HG03442 (cell line): ENCODE data around the gene FNIP2.
"Not testable (repeated sequence)": the region's sequence is repeated elsewhere in the genome, so short reads cannot be mapped to it uniquely, and the experiment has no call there.

ENCODE experiments used
- ATAC-seq: cut with Tn5 transposase; IDR thresholded peaks from one replicate; pipeline ENCODE4 v1.9.1; 2021; ENCODE audit warnings: mild to moderate bottlenecking, moderate library complexity; ENCODE audit not compliant: unreplicated experiment

The FNIP2 gene

DNA sequence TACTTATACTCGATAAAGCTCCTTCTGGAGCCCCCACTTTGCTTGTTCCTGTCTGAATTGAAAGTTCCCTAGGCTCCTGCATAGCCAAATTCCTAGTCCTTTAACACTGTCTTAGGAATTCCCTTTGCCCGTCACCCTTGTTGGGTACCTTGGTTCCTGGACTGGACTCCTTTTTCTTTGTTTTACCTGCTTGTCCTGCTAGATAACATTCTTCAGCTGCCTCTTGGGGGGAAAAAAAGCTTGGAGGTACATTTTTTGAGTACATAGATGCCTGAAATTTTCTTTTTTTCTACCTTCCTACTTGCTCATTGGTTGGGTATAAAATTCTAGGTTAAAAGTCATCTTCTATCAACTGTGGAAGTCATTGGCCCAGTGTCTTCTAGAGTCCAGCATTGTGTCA lies 179.2 kb downstream of the FNIP2 start:
- no peak for ATAC-seq

DNA sequence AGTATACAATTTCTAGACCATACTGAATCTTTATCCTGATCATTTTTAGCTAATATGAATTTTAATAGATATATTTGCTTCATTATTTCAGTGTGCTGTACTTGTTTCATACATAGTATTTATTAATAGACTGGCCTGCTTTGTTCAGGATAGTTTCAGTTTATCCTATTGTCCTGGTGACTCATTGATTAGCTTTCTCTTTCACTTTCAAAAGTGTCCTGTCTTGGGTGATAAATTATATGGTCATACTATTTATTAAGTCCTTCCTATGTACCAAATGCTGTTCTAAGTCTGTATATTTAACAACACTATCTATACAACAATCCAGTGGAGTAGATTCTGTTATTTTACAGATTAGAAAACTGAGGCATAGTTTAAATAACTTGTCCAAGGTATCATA lies 180.3 kb downstream of the FNIP2 start:
- ATAC-seq: no peak

DNA sequence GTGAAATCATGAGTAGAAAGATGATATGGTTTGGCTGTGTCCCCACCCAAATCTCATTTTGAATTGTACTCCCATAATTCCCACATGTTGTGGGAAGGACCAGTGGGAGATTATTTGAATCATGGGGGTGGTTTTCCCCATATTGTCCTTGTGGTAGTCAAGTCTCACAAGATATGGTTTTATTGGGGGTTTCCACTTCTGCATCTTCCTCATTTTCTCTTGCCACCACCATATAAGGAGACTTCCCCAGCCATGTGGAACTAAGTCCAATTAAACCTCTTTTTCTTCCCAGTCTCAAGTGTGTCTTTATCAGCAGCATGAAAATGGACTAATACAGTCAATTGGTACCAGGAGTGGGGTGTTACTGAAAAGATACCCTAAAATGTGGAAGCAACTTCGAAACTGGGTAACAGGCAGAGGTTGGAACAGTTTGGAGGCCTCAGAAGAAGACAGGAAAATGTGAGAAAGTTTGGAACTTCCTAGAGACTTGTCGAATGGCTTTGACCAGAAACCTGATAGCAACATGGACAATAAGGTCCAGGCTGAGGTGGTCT lies 183.5 kb downstream of the FNIP2 start:
- not testable (repeated sequence) for ATAC-seq

DNA sequence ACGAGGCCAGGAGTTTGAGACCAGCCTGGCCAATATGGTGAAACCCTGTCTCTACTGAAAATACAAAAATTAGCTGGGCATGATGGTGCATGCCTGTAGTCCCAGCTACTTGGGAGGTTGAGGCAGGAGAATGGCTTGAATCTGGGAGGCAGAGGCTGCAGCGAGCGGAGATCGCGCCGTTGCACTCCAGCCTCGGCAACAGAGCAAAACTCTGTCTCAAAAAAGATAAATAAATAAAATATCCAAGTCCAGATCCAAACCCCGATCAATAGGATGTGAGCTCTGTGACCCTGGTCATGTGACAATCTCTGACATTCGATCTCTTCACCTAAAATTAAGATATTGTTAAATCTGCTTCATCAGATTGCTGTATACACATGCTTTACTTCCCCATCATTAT lies 187.5 kb downstream of the FNIP2 start:
- ATAC-seq: not testable (repeated sequence)

DNA sequence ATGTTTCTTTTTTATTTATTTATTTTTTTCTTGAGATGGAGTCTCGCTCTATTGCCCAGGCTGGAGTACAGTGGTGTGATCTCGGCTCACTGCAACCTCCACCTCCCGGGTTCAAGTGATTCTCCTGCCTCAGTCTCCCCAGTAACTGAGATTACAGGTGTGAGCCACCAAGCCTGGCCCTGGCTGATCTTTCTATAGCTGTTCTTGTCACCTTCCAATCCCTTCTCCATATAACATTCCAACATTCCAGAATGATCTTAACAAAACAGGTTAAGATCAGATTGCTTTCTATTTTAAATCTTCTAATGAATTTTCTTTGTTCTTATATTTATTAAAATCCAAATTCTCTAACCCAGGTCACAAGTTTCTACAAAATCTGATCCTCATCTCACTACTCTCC lies 188.1 kb downstream of the FNIP2 start:
- not testable (repeated sequence) for ATAC-seq
